GM19452 (cell line): ENCODE measurements around the gene FFAR3.

ENCODE experiments used
- ATAC-seq: cut with Tn5 transposase; IDR thresholded peaks from one replicate; pipeline ENCODE4 v1.9.1; 2021; ENCODE audit not compliant: unreplicated experiment

The FFAR3 gene

DNA sequence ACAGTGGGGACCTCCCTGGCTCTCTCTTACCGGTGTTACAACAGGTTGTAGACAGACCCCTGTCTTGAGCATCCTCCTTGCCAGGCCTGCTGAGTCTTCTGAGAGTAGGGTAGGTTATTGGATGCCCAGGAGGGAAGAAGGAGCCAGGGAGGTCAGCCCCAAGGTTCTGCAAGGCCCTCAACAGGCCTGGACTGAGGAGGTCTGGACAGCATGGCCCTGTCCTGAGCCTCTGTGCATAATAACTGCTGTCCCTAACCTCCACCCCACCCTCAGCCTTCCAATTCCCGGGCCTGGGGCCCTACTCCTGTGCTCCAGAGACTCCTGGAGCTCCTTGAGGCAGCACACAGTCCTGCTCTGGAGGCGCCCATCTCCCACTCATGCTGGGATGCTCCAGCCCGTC, 28.9 kb upstream of the FFAR3 start:
- ATAC-seq: no peak

DNA sequence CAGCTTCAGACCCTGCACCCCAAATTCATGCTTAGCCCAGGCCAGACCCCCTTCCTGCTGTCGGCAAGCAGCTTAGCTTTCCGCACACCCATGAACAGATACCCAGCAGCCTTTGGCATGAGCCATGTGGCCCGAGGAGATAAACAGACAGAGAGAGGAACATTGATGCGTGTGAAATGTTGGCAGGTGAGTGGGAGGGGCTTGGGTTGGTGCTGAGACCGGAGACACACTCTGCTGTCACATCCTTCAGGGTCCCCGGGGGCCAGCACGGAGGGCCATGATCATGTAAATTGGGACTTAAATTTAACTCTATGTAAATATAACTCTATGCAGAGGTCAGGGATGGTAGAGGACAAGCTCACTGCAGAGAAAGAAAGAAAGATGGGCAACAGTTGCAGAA, 27.8 kb upstream of the FFAR3 start:
- ATAC-seq: peak; percentile 53

DNA sequence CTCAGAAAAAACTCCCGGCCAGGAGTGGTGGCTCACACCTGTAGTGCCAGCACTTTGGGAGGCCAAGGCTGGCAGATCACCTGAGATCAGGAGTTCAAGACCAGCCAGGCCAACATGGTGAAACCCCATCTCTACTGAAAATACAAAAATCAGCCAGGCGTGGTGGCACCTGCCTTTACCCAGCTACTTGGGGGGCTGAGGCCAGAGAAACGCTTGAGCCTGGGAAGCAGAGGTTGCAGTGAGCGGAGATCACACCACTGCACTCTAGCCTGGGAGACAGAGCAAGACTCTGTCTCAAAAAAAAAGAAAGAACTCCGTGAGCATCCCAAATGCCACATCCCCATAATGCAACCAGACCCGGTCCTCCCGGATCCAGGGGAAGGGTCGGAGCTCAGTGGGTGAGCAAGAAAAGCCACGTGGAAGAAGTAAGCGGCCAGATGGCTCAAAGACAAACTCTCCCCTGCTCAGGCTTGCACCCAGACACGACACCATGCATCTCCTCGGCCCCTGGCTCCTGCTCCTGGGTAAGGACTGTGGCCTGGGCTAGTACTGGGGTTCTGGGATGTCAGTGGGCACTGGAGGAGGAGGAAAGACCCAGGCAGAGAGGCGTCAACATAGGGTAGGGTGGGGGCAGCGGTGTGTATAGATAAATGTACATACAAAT, 26.6 kb upstream of the FFAR3 start:
- ATAC-seq: no peak

DNA sequence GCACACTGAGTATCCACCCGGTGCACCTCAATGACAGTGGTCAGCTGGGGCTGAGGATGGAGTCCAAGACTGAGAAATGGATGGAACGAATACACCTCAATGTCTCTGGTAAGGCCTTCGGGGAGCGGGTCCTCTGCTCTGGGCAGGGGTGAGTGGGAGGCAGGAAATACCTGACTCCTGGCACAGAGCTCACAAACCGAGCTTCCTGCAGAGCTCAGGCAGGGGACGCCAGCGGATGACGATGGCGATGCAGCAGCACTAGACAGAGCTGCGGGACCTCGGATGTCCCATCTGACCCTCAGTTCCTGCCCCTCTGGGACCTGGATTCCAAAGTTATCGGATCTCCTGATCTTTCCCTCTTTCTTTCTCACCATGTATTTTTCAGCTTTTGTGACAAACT, 25.4 kb upstream of the FFAR3 start:
- ATAC-seq: no peak

DNA sequence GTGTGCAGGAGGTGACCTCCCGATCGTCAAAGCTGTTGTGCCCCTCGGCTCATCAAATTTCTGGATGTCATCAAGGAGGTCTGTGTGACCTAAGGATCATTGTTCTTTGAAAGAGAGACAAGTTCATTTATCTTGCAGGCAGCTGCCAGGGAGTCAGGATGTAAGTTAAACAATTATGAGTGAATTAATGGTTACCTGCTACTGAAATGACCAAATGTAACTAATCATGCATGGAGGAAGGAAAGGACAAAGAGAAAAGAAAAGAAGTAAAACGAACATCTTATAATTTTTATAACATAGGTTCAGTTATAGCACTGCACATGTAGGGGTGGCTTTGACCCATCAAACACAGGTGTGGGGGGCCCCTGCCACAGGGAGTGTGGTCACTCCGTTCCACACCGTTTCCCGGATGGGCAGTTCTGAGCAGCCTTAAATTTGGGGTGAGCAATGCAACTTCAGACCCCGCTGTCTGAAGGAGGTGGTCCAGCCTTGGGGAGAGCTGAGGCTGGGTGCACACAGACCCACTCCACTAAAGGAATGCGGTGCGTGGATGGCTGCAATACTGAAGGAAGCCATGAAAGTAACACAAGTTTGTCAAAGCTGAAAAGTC, 24.0 kb upstream of the FFAR3 start:
- ATAC-seq: no peak

DNA sequence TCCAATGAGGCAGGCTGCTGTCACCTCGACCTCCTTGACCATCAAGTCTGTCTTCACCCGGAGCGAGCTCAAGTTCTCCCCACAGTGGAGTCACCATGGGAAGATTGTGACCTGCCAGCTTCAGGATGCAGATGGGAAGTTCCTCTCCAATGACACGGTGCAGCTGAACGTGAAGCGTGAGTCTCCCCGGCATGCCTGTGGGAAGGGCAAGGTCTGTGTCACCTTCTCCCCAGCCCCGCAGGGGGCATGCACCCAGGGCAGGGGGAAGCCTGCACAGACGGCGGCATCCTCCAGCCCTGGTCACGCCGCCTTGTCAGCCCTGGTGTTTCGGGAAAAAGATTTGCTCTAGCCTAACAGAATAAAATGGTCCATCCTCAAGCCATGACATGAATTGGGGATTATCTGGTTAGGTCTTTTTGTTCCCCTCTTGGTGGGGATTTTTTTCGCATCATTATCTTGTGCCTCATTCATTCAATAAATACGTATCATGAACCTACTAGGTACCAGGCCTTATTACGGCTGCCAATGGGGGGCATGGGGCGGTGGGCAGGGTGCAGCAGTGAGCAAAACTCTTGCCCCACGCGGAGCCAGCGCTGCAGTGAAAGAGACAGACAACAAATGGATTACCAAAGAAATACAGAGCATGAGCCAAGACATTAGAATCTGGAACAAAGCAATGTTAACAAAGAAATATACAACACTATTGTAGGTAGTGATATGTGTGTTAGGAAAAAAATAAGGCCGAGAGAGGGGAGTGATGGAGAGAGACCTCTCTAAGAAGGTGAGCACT, 21.9 kb upstream of the FFAR3 start:
- no peak for ATAC-seq

DNA sequence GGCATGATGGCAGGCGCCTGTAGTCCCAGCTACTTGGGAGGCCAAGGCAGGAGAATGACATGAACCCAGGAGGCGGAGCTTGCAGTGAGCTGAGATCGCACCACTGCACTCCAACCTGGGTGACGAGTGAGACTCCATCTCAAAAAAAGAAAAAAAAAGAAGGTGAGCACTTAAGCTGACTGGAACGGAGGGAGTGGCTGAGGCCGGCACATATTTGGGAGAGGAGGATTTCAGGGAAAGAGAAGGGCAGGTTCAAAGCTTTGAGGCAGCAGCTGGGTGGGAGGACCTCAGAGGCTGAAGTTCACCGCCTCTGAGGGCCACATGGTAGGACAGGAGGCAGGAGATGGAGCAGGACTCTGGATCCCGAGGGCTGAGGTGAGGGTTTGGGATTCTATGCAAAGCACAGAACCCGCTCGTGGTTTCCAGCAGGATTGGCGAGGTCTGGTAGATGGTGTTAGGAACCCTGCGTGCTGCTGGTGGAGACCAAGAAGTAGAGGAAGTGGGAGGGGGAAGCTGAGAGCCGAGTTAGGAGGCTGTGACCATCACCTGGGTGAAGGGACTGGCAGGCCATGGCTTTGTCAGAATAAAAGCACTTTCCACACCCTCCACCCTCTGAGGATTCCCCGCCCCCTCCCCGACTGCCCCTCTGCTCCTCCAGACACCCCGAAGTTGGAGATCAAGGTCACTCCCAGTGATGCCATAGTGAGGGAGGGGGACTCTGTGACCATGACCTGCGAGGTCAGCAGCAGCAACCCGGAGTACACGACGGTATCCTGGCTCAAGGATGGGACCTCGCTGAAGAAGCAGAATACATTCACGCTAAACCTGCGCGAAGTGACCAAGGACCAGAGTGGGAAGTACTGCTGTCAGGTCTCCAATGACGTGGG, 20.9 kb upstream of the FFAR3 start:
- ATAC-seq: no peak

DNA sequence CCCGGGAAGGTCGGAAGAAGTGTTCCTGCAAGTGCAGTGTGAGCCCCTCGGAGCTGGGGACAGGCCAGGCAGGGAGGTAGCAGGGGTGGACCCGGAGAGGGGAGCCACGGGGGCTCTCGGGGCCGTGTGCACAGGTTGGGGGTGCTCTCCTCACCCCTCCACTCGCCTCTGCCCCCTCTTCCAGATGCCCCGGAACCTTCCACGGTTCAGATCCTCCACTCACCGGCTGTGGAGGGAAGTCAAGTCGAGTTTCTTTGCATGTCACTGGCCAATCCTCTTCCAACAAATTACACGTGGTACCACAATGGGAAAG, 20.3 kb upstream of the FFAR3 start:
- no peak for ATAC-seq

DNA sequence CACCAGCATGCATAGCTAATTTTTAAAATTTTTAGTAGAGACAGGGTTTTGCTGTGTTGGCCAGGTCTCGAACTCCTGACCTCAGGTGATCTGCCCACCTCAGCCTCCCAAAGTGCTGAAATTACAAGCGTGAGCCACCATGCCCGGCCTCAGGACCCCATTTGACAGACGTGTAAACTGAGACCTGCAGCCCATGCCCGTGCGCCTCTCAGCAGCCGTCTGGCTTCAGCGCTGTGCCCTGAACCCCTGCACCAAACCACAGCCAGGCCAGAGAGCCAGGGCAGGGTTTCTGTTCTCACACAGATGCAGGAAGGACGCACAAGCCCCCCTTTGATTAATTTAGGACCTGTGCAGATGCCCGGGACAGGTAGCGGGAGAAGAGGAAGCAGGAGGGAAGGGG, 17.8 kb upstream of the FFAR3 start:
- no peak for ATAC-seq

DNA sequence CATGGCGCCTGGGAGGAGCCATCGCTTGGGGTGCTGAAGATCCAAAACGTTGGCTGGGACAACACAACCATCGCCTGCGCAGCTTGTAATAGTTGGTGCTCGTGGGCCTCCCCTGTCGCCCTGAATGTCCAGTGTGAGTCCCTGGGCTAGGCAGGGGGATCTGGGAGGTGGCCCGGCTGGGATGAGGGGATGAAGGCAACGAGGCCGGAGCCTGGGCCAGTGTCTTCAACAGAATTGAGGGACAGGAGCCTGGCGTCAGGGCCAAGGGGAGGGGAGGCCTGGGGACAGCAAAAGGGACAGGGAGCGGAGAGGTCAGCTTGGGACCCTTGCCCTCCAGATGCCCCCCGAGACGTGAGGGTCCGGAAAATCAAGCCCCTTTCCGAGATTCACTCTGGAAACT, 17.3 kb upstream of the FFAR3 start:
- ATAC-seq: no peak

DNA sequence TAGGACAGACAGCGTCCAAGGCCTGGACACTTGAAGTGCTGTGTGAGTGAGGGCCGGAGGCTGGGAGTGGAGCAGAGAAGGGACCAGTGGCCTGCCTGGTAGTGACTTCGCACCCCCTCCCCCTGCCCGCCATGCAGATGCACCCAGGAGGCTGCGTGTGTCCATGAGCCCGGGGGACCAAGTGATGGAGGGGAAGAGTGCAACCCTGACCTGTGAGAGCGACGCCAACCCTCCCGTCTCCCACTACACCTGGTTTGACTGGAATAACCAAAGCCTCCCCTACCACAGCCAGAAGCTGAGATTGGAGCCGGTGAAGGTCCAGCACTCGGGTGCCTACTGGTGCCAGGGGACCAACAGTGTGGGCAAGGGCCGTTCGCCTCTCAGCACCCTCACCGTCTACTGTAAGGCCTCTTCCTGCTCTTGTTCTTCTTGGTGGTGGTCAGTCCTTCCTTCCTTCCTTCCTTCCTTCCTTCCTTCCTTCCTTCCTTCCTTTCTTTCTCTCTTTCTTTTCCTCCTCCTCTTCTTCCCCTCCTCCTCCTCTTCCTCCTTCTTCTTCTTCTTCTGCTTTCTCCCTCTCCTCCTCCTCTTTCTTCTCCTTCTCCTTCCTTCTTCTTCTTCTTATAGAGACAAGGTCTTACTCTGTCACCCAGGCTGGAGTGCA, 16.6 kb upstream of the FFAR3 start:
- ATAC-seq: no peak

DNA sequence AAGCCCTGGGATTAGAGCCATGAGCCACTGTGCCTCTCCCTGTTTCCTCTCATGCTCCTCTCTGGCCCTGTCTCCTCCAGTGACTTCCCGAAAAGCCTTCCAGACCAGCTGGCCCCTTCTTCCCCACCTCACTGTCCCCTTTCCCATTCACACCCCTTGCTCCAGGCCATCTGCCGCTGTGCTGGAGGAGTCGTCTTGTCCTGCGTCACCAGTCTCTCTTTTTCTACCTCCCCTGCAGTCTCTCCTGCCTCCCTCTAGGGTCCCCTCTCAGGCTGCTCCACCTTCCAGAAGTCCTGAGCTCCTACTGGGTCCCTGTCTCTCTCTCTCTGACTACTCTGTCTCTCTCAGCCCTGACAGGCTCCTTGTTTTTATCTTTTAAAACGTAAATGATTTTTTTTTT, 15.8 kb upstream of the FFAR3 start:
- no peak for ATAC-seq

DNA sequence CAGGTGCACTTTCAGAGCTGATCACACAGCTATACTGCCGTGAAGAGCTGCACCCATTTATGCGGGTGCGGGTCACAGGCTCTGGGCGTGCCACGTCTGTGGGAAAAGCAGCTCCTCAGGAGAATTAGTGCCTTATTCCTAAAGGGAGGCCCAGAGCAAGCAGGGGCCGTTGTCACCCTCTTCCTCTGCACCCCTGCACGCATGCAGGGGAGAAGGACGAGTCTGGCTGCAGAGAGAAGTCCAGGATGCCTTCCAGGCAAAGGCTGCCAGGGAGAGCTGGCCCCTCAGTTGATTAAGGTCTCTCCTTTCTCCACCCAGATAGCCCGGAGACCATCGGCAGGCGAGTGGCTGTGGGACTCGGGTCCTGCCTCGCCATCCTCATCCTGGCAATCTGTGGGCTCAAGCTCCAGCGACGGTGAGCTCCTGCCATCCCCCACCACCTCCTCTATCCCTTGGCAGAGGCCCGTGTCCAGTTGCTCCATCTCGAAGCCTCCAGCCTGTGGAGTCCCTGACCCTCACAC, 13.7 kb upstream of the FFAR3 start:
- ATAC-seq: no peak

DNA sequence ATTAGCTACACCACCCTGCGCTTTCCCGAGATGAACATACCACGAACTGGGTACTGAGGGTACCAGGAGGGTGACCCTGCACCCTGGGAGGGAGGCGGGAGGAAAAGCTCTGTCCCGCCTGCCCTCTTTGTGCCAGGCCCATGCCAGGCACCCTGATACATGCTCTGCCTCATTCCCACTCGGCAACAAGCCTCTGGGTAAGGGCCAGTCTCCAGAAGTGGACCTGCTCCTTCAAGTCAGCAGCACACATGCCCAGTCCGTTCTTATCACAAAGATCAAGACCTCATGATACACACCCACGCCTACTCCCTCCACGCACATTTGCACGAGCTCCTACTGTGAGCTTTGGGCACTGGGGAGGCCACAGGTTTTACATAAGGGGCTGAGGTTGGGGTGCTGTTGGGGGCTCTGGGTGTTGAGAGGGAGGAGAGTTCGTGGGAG, 12.6 kb upstream of the FFAR3 start:
- no peak for ATAC-seq

DNA sequence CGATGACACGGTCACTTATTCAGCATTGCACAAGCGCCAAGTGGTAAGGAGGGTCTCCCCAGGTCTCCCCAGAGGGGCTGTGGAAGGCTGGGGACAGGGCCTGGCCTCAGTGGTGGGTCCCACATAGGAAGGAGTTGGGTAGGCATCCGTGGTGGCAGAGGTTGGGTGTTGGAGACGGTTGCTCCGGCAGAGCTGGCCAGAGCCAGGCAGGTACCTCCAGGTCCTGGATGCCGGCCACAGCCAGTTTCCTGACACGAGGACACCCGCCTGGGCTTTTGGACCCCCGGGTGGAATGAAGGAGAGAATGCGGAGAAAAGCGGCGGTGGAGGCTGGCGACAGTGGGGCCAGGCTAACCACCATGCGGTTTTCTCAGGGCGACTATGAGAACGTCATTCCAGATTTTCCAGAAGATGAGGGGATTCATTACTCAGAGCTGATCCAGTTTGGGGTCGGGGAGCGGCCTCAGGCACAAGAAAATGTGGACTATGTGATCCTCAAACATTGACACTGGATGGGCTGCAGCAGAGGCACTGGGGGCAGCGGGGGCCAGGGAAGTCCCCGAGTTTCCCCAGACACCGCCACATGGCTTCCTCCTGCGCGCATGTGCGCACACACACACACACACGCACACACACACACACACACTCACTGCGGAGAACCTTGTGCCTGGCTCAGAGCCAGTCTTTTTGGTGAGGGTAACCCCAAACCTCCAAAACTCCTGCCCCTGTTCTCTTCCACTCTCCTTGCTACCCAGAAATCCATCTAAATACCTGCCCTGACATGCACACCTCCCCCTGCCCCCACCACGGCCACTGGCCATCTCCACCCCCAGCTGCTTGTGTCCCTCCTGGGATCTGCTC, 11.8 kb upstream of the FFAR3 start:
- ATAC-seq: no peak

DNA sequence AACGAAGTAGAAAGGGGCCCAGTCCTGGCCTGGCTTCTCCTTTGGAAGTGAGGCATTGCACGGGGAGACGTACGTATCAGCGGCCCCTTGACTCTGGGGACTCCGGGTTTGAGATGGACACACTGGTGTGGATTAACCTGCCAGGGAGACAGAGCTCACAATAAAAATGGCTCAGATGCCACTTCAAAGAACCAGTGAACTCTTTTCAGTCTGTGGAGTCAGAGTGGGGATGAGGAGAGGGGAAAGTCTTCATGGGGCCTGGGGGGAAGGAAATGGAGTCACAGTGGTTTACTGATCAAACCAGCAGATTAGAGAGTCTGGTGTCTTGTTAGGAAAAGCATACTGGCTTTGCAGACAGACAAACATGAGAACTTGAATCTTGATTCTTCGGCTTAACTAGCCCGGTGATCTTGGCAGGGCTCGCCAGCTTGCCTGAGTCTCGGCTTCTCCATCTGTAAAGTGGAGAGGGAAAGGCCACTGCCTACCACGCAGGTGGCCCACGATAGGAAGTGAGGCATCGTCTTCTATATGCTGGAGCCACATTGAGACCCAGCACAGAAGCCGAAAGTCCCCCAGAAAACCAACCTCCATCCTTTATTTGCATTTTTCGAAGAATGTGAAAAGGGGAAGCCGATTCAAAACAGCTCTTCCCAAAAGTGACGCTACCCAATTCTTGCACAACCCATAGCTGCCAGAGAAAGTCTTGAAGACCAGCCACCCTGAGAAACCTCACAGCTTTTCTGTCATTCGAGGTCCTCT, 10.9 kb upstream of the FFAR3 start, which contains the start of gene FFAR1:
Gene FFAR1, plus strand, starts transcription at position 732 of the 759 bp plus-strand sequence. CDS start 3,650 bp downstream, outside the sequence.
- ATAC-seq: peak; percentile 43

DNA sequence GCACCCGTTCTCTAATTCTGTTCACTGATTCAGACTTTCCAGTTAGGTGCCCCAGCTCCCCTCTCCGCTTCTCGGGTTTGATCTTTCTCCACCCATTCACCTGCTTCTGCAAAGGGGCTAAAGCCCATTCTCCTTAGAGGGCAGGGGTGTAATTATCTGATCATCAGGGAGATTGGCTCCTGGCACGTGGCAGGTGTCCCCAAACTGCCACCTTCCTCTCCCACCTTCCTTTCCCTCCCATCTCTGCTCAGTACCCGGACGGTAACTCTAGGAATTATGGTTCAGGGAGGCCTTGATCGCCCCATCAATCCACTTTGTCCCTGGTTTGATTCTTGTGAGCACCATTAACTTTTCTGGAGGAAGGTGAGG, 10.3 kb upstream of the FFAR3 start:
- ATAC-seq: no peak

DNA sequence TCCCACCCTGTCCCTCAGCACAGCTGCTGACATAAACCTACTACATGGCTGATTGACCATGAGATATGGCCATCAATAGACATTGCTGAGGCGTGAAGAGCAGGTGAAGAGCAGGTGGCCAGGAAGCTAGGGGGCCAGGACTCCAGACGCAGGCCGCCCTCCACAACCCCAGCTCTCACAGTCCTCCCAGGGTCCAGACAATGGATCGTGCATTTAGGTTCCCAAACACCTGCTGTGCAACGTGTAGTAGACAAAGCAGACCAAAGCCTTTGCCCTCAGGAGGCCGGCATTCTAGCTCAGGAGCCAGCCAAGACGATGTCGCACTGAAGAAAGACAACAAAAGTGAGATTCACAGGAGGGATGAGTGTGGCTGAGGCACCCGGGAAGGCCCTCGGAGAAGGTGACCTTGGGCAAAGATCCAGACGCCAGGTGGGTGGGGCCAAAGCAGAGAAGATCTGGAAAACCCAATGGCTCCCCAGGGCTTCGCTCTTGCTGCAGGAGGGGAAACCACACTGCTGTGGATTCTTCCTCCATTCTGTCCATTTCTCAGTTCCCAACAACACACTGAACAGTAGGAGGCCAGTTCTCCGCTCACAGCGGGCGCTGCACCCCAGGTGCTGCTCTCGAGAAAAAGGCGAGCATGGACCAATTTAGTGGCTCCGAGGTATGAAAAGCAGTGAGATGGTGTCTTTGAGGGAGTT, 9.2 kb upstream of the FFAR3 start:
- ATAC-seq: no peak
